K562 (cell line): Measurements from ENCODE around the gene HARS1. TPM values are rescaled to one million over a fixed set of nuclear protein-coding genes. Genes with fewer than 3 reads are reported as not detected.

ENCODE experiments used
- CLOCK ChIP-seq: fragments of 250-450 bp; sonication (Bioruptor Pico); IDR thresholded peaks from 2 replicates; pipeline ENCODE4 v1.4.0; 2020; ENCODE audit warnings: mild to moderate bottlenecking, moderate library complexity, borderline replicate concordance
- CREB1 ChIP-seq, 2 experiments: sonication (generic) in 1 of 2; formaldehyde crosslinking in 1 of 2; IDR thresholded peaks; 2 replicates each; pipeline versions ENCODE4 v1.6.1 to v1.8.0; 2012 to 2022; ENCODE audit warnings: inconsistent platforms in 1 of 2, mild to moderate bottlenecking in 1 of 2, missing genetic modification reagents in 1 of 2, moderate library complexity in 1 of 2
- CSDE1 ChIP-seq, 2 experiments: fragments of 450-650 bp; IDR thresholded peaks; 2 replicates each; pipeline ENCODE4 v1.6.1; 2016; ENCODE audit warnings: mild to moderate bottlenecking in 1 of 2
- FOS ChIP-seq: IDR thresholded peaks from 3 replicates; pipeline ENCODE4 v1.6.1; 2011; ENCODE audit not compliant: insufficient read length; ENCODE audit errors: extremely low read depth
- FOXO4 ChIP-seq: fragments of 450-650 bp; formaldehyde crosslinking; IDR thresholded peaks from 2 replicates; pipeline ENCODE4 v1.4.0; 2020; ENCODE audit warnings: mild to moderate bottlenecking, moderate library complexity
- GTF2B ChIP-seq: IDR thresholded peaks from 2 replicates; pipeline ENCODE4 v1.6.1; 2011; ENCODE audit not compliant: insufficient read length; ENCODE audit errors: extremely low read depth
- HIVEP1 ChIP-seq: fragments of 250-450 bp; sonication (Bioruptor Pico); IDR thresholded peaks from 2 replicates; pipeline ENCODE4 v1.4.0; 2020; ENCODE audit warnings: mild to moderate bottlenecking
- KAT2B ChIP-seq: IDR thresholded peaks from one replicate; pipeline ENCODE4 v1.6.1; 2012; ENCODE audit warnings: low read depth, mild to moderate bottlenecking, control low read depth, inconsistent platforms, low read length, moderate library complexity
- MAFK ChIP-seq: IDR thresholded peaks from 2 replicates; pipeline ENCODE4 v1.6.1; 2011; ENCODE audit warnings: low read length, improper control_type of control experiment
- MAZ ChIP-seq, 2 experiments: fragments of 450-650 bp in 1 of 2; sonication (generic) in 1 of 2; formaldehyde crosslinking; IDR thresholded peaks in 1 of 2; conservative IDR thresholded peaks in 1 of 2; 2 replicates each; pipeline versions ENCODE4 v1.4.0 to v1.5.0; 2020; ENCODE audit warnings: mild to moderate bottlenecking in 1 of 2, missing genetic modification reagents in 1 of 2
- NFE2L1 ChIP-seq: fragments of 450-650 bp; IDR thresholded peaks from 2 replicates; pipeline ENCODE4 v1.6.1; 2016; ENCODE audit warnings: missing genetic modification characterization, low read depth, mild to moderate bottlenecking, missing compliant biosample characterization, moderate library complexity, borderline replicate concordance
- NR1H2 ChIP-seq: sonication (generic); formaldehyde crosslinking; IDR thresholded peaks from 2 replicates; pipeline ENCODE4 v1.4.0; 2020; ENCODE audit warnings: mild to moderate bottlenecking, missing genetic modification reagents
- POLR2B ChIP-seq: fragments of 450-650 bp; IDR thresholded peaks from 2 replicates; pipeline ENCODE4 v1.6.1; 2018; ENCODE audit warnings: low read depth; ENCODE audit not compliant: partially characterized antibody
- RBM22 ChIP-seq: fragments of 200-400 bp; formaldehyde crosslinking; IDR thresholded peaks from 2 replicates; pipeline ENCODE4 v1.6.1; 2018; ENCODE audit warnings: low read length, low read depth; ENCODE audit not compliant: poor library complexity, severe bottlenecking
- SMAD4 ChIP-seq: fragments of 250-450 bp; sonication (Bioruptor Pico); conservative IDR thresholded peaks from 2 replicates; pipeline ENCODE4 v1.8.0; 2021; ENCODE audit warnings: inconsistent platforms, mild to moderate bottlenecking, moderate library complexity
- ZNF263 ChIP-seq: sonication (generic); formaldehyde crosslinking; IDR thresholded peaks from 2 replicates; pipeline ENCODE4 v1.8.0; 2022; ENCODE audit warnings: mild to moderate bottlenecking, missing genetic modification reagents, borderline replicate concordance
- ZNF644 ChIP-seq: fragments of 200-800 bp; sonication (Bioruptor generic); IDR thresholded peaks from 2 replicates; pipeline ENCODE4 v1.6.1; 2016; ENCODE audit warnings: low read depth, missing genetic modification characterization, missing compliant biosample characterization
- ZSCAN29 ChIP-seq: fragments of 450-650 bp; IDR thresholded peaks from 2 replicates; pipeline ENCODE4 v1.6.1; 2017
- polyA plus RNA-seq, 8 experiments: library from polyadenylated mRNA; depleted of rRNA in 4 of 8; stranded (reverse) in 5 of 8; unstranded in 3 of 8; fragments of >200 nt; fragmentation: Nextera tagmentation in 2 of 8; fragmentation: Illumina TruSeq in 1 of 8; extraction: Ambion mirVana in 2 of 8; extraction: Trizol in 1 of 8; gene quantifications; 2 replicates each; pipeline versions ENCODE4 v1.2.1 to v1.2.3, GENCODE V29; 2011 to 2014; ENCODE audit warnings: inconsistent platforms in 1 of 8, missing spikeins in 1 of 8
- total RNA-seq, 7 experiments: library from RNA; depleted of rRNA in 6 of 7; stranded (reverse); fragments of >200 nt in 6 of 7; fragmentation: Illumina TruSeq in 2 of 7; extraction: Trizol in 2 of 7; gene quantifications; 2 replicates each; pipeline versions ENCODE4 v1.2.1 to v1.2.3, GENCODE V29; 2011 to 2021; ENCODE audit warnings: low replicate concordance in 1 of 7
- TF ChIP-seq, protein P1 (sequence below), 2 experiments: IDR thresholded peaks; 2 replicates each; pipeline ENCODE4 v1.6.1; 2011; ENCODE audit warnings: borderline replicate concordance in 1 of 2, control low read depth in 1 of 2, low read depth in 1 of 2, low read length in 1 of 2, mild to moderate bottlenecking in 1 of 2, mixed read lengths in 1 of 2, moderate library complexity in 1 of 2; ENCODE audit not compliant: insufficient read depth in 1 of 2, insufficient read length in 1 of 2, poor library complexity in 1 of 2, severe bottlenecking in 1 of 2; ENCODE audit errors: extremely low read depth in 1 of 2
- TF ChIP-seq, protein P2 (sequence below): sonication (generic); formaldehyde crosslinking; IDR thresholded peaks from 2 replicates; pipeline ENCODE4 v1.9.0; 2022; ENCODE audit warnings: mild to moderate bottlenecking, missing genetic modification reagents

The HARS1 gene
- total and polyA plus RNA-seq, 9 of the 15 experiments (the other 6 are each of a cell fraction or from before 2014, with no cell fraction given) = 13.5 to 88.5 (median 75.2) TPM

DNA sequence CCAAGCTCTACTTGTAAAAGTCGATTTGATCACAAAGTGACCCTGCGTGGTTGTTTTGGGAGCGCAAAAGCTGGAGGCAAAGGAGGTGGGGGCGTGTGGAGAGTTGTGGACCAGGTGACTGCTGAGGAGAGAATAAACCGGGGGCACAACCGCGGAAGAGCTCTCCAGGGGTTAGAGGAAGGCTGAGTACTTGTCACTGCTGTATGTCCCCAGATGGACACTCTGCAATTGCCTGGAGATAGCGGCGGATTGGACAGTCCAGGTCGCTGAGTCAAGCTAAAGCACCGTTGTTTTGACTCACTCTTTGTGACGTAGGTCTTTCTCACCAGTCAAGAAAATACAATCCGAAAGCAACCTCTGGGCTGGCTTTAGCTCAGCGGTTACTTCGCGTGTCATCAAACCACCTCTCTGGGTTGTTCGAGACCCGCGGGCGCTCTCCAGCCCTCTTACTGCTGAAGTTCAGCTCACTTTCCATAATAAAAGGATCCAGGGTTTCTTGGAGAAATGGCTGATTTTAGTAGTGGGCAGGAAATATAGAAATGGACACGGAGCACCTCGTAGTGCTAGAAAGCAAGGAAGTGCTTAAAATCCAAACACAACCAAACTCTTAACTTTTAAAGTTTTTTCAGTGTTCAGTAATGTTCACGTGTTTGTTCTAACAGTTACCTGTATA, 34.8 kb upstream of the HARS1 start (continued):
- TF ChIP-seq ZNF263 (peak; percentile 71; the same call in 1 of the 2 replicates), NR1H2 (CRISPR knock-in tag) (no peak), CSDE1 (IDR thresholded peaks at IDR 0.05) (peak in 1 of 2 experiments; percentile 93; a peak in 2 of 4 replicates), CREB1 (IDR thresholded peaks at IDR 0.05) (peak; percentile 92), CREB1 (CRISPR knock-in tag; IDR thresholded peaks at IDR 0.05) (peak; percentile 96), MAZ (CRISPR knock-in tag; conservative IDR thresholded peaks at IDR 0.05 in 1 of 2, IDR thresholded peaks at IDR 0.05 in 1 of 2) (peak in 1 of 2 experiments; percentile 66; a peak in 2 of 4 replicates), GTF2B (peak; percentile 66), FOXO4 (CRISPR knock-in tag) (no peak), MAFK (peak; percentile 87), NFE2L1 (no peak), SMAD4 (no peak; the same call in 1 of the 2 replicates), POLR2B (peak; percentile 76), ZSCAN29 (peak; percentile 86; the same call in 1 of the 2 replicates), FOS (peak; percentile 25), RBM22 (peak; percentile 64), CLOCK (CRISPR knock-in tag) (no peak), ZNF644 (peak; percentile 64; the same call in 1 of the 2 replicates), KAT2B (no peak), HIVEP1 (no peak)
- TF ChIP-seq, protein P1, sequence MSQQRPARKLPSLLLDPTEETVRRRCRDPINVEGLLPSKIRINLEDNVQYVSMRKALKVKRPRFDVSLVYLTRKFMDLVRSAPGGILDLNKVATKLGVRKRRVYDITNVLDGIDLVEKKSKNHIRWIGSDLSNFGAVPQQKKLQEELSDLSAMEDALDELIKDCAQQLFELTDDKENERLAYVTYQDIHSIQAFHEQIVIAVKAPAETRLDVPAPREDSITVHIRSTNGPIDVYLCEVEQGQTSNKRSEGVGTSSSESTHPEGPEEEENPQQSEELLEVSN (IDR thresholded peaks at IDR 0.05; ENCODE audit: borderline replicate concordance in 1 of 2, extremely low read depth in 1 of 2, insufficient read depth in 1 of 2, insufficient read length in 1 of 2, low read depth in 1 of 2, low read length in 1 of 2, poor library complexity in 1 of 2, severe bottlenecking in 1 of 2) = peak in 1 of 2 experiments; percentile 6
- TF ChIP-seq, protein P2, sequence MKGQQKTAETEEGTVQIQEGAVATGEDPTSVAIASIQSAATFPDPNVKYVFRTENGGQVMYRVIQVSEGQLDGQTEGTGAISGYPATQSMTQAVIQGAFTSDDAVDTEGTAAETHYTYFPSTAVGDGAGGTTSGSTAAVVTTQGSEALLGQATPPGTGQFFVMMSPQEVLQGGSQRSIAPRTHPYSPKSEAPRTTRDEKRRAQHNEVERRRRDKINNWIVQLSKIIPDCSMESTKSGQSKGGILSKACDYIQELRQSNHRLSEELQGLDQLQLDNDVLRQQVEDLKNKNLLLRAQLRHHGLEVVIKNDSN (CRISPR knock-in tag) = no peak
